Heart left ventricle (tissue), 16 donors: ENCODE data around the gene ABCC11. TPM values are rescaled to one million over a fixed set of nuclear protein-coding genes. Genes with fewer than 3 reads are reported as not detected.

Experiments used
- ATAC-seq, 4 donors: fragments of 200-7000 bp; cut with Tn5 transposase; one replicate each; pipeline ENCODE4 v1.9.1; 2020 to 2022; ENCODE audit warnings: moderate library complexity in 4 of 4, mild to moderate bottlenecking in 3 of 4, moderate number of reproducible peaks in 1 of 4
- DNase-seq, 5 donors: peaks; one replicate each; pipeline ENCODE4 v3.0.0-alpha.2; 2020
- H3K27ac ChIP-seq, 12 donors: fragments of 200-600 bp; sonication (generic) in 4 of 12; one replicate each; pipeline versions ENCODE4 v1.5.0 to v1.8.0; 2016 to 2022; ENCODE audit warnings: mild to moderate bottlenecking in 2 of 12
- H3K27me3 ChIP-seq, 9 donors: fragments of 200-600 bp; sonication (generic) in 2 of 9; one replicate each; pipeline versions ENCODE4 v1.5.1 to v1.8.0; 2016 to 2022; ENCODE audit warnings: mild to moderate bottlenecking in 3 of 9
- H3K36me3 ChIP-seq, 9 donors: fragments of 200-600 bp; sonication (generic) in 2 of 9; one replicate each; pipeline versions ENCODE4 v1.5.0 to v1.8.0; 2018 to 2022; ENCODE audit warnings: mild to moderate bottlenecking in 2 of 9
- H3K4me1 ChIP-seq, 12 donors: fragments of 200-600 bp; sonication (generic) in 4 of 12; one replicate each; pipeline versions ENCODE4 v1.5.0 to v1.8.0; 2016 to 2022; ENCODE audit warnings: mild to moderate bottlenecking in 3 of 12
- H3K4me3 ChIP-seq, 12 donors: fragments of 200-600 bp; sonication (generic) in 4 of 12; one replicate each; pipeline versions ENCODE4 v1.5.0 to v1.8.0; 2017 to 2022; ENCODE audit warnings: mild to moderate bottlenecking in 9 of 12, moderate library complexity in 4 of 12
- H3K9me3 ChIP-seq, 12 donors: fragments of 200-600 bp; sonication (generic) in 4 of 12; one replicate each; pipeline versions ENCODE4 v1.5.0 to v1.8.0; 2016 to 2022; ENCODE audit warnings: mild to moderate bottlenecking in 1 of 12
- CTCF ChIP-seq, 12 donors: fragments of 200-600 bp; sonication (generic) in 4 of 12; IDR thresholded peaks; one replicate each; pipeline versions ENCODE4 v1.5.0 to v1.8.0; 2018 to 2022; ENCODE audit warnings: antibody characterized with exemption in 12 of 12, mild to moderate bottlenecking in 5 of 12
- POLR2A ChIP-seq, 2 donors: fragments of 450-650 bp; IDR thresholded peaks; one replicate each; pipeline ENCODE4 v1.6.1; 2017; ENCODE audit warnings: antibody characterized with exemption in 2 of 2, mild to moderate bottlenecking in 2 of 2, moderate library complexity in 2 of 2
- WGBS, 4 donors: extraction: QIAGEN DNeasy Blood & Tissue Kit in 2 of 4; methylation state at CpG; one replicate each; pipeline versions ENCODE4 v1.1.5 to v1.1.7; 2013 to 2018; 5-methylcytosine and 5-hydroxymethylcytosine counted together
- intact Hi-C, 10 donors: fragments of 100-400 bp; cut with DNase I; formaldehyde crosslinking; loops; one replicate each; pipeline versions ENCODE4 v1.11.1 to v1.14.2; 2022
- long read RNA-seq, 3 donors: library from polyadenylated mRNA; unstranded; transcript quantifications; one replicate each; pipeline ENCODE4 v2.0.0, GENCODE V29; 2020 to 2021
- polyA plus RNA-seq, 2 donors: library from polyadenylated mRNA; stranded (reverse); fragments of 200-250 nt; gene quantifications; one replicate each; pipeline ENCODE4 v1.2.3, GENCODE V29; 2013
- total RNA-seq, 9 donors: library from RNA; depleted of rRNA in 2 of 9; stranded (reverse); fragments of >200 nt in 2 of 9; fragmentation: NEBNext Ultra II Directional in 3 of 9; extraction: Animal tissue kit (Norgen Biotek cat#: 25700) in 3 of 9; gene quantifications; one replicate each; pipeline versions ENCODE4 v1.1.0 to v1.2.4, GENCODE V29; 2016 to 2023
- donor health status: ischemic (EF 13 %, LVEDD 7.1; RV severe dilation, severe dysfunction).
- donor health status: healthy with polysubstance abuse.
- donor health status: DM: no; HTN: yes; CAD: no.
- donor health status: DM: no; HTN: no; CAD: no.
- donor health status: ischemic (EF 25% LVEDD 6.9; RV normal size, moderate dysfunction).
- donor health status: ischemic (EF 25% LVEDD 5.7; RV mildly dilated, moderate dysfunction).
- donor health status: healthy.
- donor health status: DM: yes; HTN: yes; CAD: no.
- donor health status: ischemic (EF 35%, LVEDD 5.7; RV mildly dilated, moderate dysfunction).
- donor health status: nonischemic (EF 11% LVEDD 7.7; RV severe dilation, severe dysfunction).
- donor health status: DM: yes; HTN: yes; CAD: no.
- donor health status: PGD.
- donor health status: ischemic (EF 29% LVEDD 5.4; RV normal size, mild dysfunction).
- donor health status: nonischemic (EF 23%, LVEDD 6.1; RV moderate dilation, normal function).

ABCC11 gene
- total RNA-seq (under 1 TPM in 4 of 9 donors, not detected in 5; 0.16 to 0.48 (median 0.26) TPM), polyA plus RNA-seq (under 1 TPM in 1 of 2 donors, not detected in 1; 0.03 TPM)
- long read RNA-seq, donor 1: 0 reads
- long read RNA-seq, donor 2, partial matches to known transcripts: 0 of 1 reads
- long read RNA-seq, donor 2, other reads (novel, unspliced or antisense): 0 of 1 reads
- long read RNA-seq, donor 3: 0 reads

GRCh38 chr16:48247311-48247710, at the start of gene ABCC11:
Gene ABCC11 (minus strand): TSS chr16:48247539. CDS start chr16:48231921, 15,618 bp downstream.
- 40 to 48% (median 43%) methylated on average over 4 of the region's 4 CpGs for WGBS, 4 donors
- TF ChIP-seq CTCF (IDR thresholded peaks at IDR 0.05) (no peak), POLR2A (IDR thresholded peaks at IDR 0.05) (no peak)
- Histone ChIP-seq H3K27me3 (no peaks in the 10 kb centered on the region), H3K4me3 (peak within 1 kb of the TSS in 1 of 12 donors; percentile 95), H3K9me3 (no peaks in the 10 kb centered on the region), H3K27ac (no peak within 1 kb of the TSS), H3K36me3 (peaks cover 0 to 11% (median 3%) of the 10 kb centered on the region in 9 donors), H3K4me1 (peaks cover 11 to 55% (median 39%) of the 10 kb centered on the region in 12 donors)
- intact Hi-C loops: loop anchor here in 3 of 10 donors (10.0 kb wide), 2 partner anchors 297 to 377 kb away; no protein-coding TSS in a partner anchor
- DNase-seq (no peak), ATAC-seq (no peak)

GRCh38 chr16:48295488-48296281, 48.3 kb upstream of the ABCC11 start:
- H3K9me3 ChIP-seq: no peaks in the 10 kb centered on the region
- H3K36me3 ChIP-seq: peaks cover 0 to 85% (median 71%) of the 10 kb centered on the region in 9 donors
- peaks cover 0 to 6% (median 0%) of the 10 kb centered on the region in 12 donors for H3K4me1 ChIP-seq
- TF ChIP-seq CTCF (IDR thresholded peaks at IDR 0.05): no peak
- no peak for TF ChIP-seq POLR2A (IDR thresholded peaks at IDR 0.05)
- intact Hi-C loops: no loop called here
- 92 to 98% (median 96%) methylated on average over 1 of the region's 1 CpG for WGBS, 4 donors
- no peak overlapping the region for H3K27ac ChIP-seq
- ATAC-seq (no peak), DNase-seq (no peak)
- no peaks in the 10 kb centered on the region for H3K27me3 ChIP-seq
- H3K4me3 ChIP-seq: no peak overlapping the region

GRCh38 chr16:48294724-48295123, 47.4 kb upstream of the ABCC11 start:
- peaks cover 0 to 84% (median 71%) of the 10 kb centered on the region in 9 donors for H3K36me3 ChIP-seq
- H3K4me1 ChIP-seq: peaks cover 0 to 6% (median 0%) of the 10 kb centered on the region in 12 donors
- DNase-seq: no peak
- no peaks in the 10 kb centered on the region for H3K9me3 ChIP-seq
- TF ChIP-seq CTCF (IDR thresholded peaks at IDR 0.05) (no peak), POLR2A (IDR thresholded peaks at IDR 0.05) (no peak)
- H3K27me3 ChIP-seq: no peaks in the 10 kb centered on the region
- 87 to 93% (median 91%) methylated on average over 1 of the region's 1 CpG for WGBS, 4 donors
- H3K4me3 ChIP-seq: no peak overlapping the region
- H3K27ac ChIP-seq: no peak overlapping the region
- intact Hi-C loops: no loop called here
- no peak for ATAC-seq

GRCh38 chr16:48292452-48292851, 45.1 kb upstream of the ABCC11 start:
- Histone ChIP-seq H3K27ac (no peak overlapping the region), H3K9me3 (peaks cover 0 to 5% (median under 1%) of the 10 kb centered on the region in 12 donors), H3K4me1 (peaks cover 0 to 6% (median 0%) of the 10 kb centered on the region in 12 donors), H3K4me3 (no peak overlapping the region), H3K36me3 (peaks cover 0 to 82% (median 63%) of the 10 kb centered on the region in 9 donors), H3K27me3 (no peaks in the 10 kb centered on the region)
- WGBS, 4 donors: 66 to 71% (median 68%) methylated on average over 2 of the region's 2 CpGs
- no peak for ATAC-seq
- DNase-seq: no peak
- intact Hi-C loops: no loop called here
- TF ChIP-seq POLR2A (IDR thresholded peaks at IDR 0.05): no peak
- TF ChIP-seq CTCF (IDR thresholded peaks at IDR 0.05): no peak
